Erythroblast (primary cell): Measurements from ENCODE around the gene CRACR2B.

Experiments used
- GATA1 ChIP-seq: IDR thresholded peaks from 2 replicates; pipeline ENCODE4 v1.6.1; 2011; ENCODE audit warnings: low read depth, mild to moderate bottlenecking, control low read depth, low read length, moderate library complexity
- POLR2A ChIP-seq: IDR thresholded peaks from 2 replicates; pipeline ENCODE4 v1.6.1; 2011; ENCODE audit warnings: mild to moderate bottlenecking, low read length

GRCh38 chr11:870127-870413, 42.4 kb downstream of the CRACR2B start:
- no peak for TF ChIP-seq POLR2A
- no peak for TF ChIP-seq GATA1
